NAMALWA (cell line): Measurements from ENCODE around the gene GPR156.

Experiments
- DNase-seq: peaks from one replicate; pipeline ENCODE4 v3.0.0-alpha.2; 2015; ENCODE audit warnings: low spot score

The GPR156 gene

GRCh38 chr3:120119846-120120510, 165.0 kb downstream of the GPR156 start:
- no peak for DNase-seq
